ENCODE measurements around the gene NEGR1.

GRCh38 chr1:71502006-71502405, 780.3 kb downstream of the NEGR1 start:
- TF ChIP-seq EP300 (IDR thresholded peaks at IDR 0.05; ENCODE audit: low read depth) (no peak), CTCF (IDR thresholded peaks at IDR 0.05) (no peak), POLR2AphosphoS5 (IDR thresholded peaks at IDR 0.05) (no peak), POLR2A (IDR thresholded peaks at IDR 0.05) (no peak)

All from transverse colon (tissue), 4 donors.